ELR (cell line): ENCODE measurements around the gene MAPK10.
"Not testable (repeated sequence)": the region's sequence is repeated elsewhere in the genome, so short reads cannot be mapped to it uniquely, and the experiment has no call there.

ENCODE experiments used
- DNase-seq: peaks from one replicate; pipeline ENCODE4 v3.0.0-alpha.2; 2015; ENCODE audit warnings: low read depth

The MAPK10 gene

GRCh38 chr4:86184216-86184900 lies 175.5 kb downstream of the MAPK10 start:
- DNase-seq = no peak

- peak; percentile 35 for DNase-seq
Observed at GRCh38 chr4:86181585-86181984, 178.3 kb downstream of the MAPK10 start.

GRCh38 chr4:86178211-86178610 lies 181.6 kb downstream of the MAPK10 start:
- DNase-seq = no peak

GRCh38 chr4:86174506-86174905 lies 185.3 kb downstream of the MAPK10 start:
- DNase-seq = peak; percentile 1

GRCh38 chr4:86168335-86168734 lies 191.5 kb downstream of the MAPK10 start:
- DNase-seq = not testable (repeated sequence)

- DNase-seq = no peak
Observed at GRCh38 chr4:86160426-86160825, 199.4 kb downstream of the MAPK10 start.

GRCh38 chr4:86159216-86159615 lies 200.6 kb downstream of the MAPK10 start:
- no peak for DNase-seq

GRCh38 chr4:86156531-86156930 lies 203.3 kb downstream of the MAPK10 start:
- no peak for DNase-seq

- DNase-seq = peak; percentile 19
Observed at GRCh38 chr4:86155766-86156165, 204.1 kb downstream of the MAPK10 start.

- no peak for DNase-seq
Observed at GRCh38 chr4:86152454-86152853, 207.4 kb downstream of the MAPK10 start.

- DNase-seq = no peak
Observed at GRCh38 chr4:86151196-86151595, 208.7 kb downstream of the MAPK10 start.

- no peak for DNase-seq
Observed at GRCh38 chr4:86141161-86141560, 218.7 kb downstream of the MAPK10 start.

GRCh38 chr4:86132468-86132867 lies 227.4 kb downstream of the MAPK10 start:
- peak; percentile 28 for DNase-seq

GRCh38 chr4:86131456-86131855 lies 228.4 kb downstream of the MAPK10 start:
- DNase-seq = no peak

- no peak for DNase-seq
Observed at GRCh38 chr4:86130160-86130933, 229.5 kb downstream of the MAPK10 start.

- no peak for DNase-seq
Observed at GRCh38 chr4:86129546-86129945, 230.3 kb downstream of the MAPK10 start.

- DNase-seq = no peak
Observed at GRCh38 chr4:86122404-86122803, 237.4 kb downstream of the MAPK10 start.

- DNase-seq = no peak
Observed at GRCh38 chr4:86118711-86119110, 241.1 kb downstream of the MAPK10 start.

- peak; percentile 6 for DNase-seq
Observed at GRCh38 chr4:86117705-86118302, 242.0 kb downstream of the MAPK10 start.

GRCh38 chr4:86114563-86114962 lies 245.3 kb downstream of the MAPK10 start:
- no peak for DNase-seq

- no peak for DNase-seq
Observed at GRCh38 chr4:86108834-86109233, 251.0 kb downstream of the MAPK10 start.

GRCh38 chr4:86108137-86108536 lies 251.7 kb downstream of the MAPK10 start:
- peak; percentile 10 for DNase-seq

GRCh38 chr4:86107112-86107511 lies 252.7 kb downstream of the MAPK10 start:
- no peak for DNase-seq
